ENCODE data around the gene MYH14.

- TF ChIP-seq POLR2A (IDR thresholded peaks at IDR 0.05; ENCODE audit: low read depth, low read length) (no peak), CTCF (conservative IDR thresholded peaks at IDR 0.05; ENCODE audit: low read depth, low read length) (no peak), RFX5 (IDR thresholded peaks at IDR 0.05; ENCODE audit: low read depth, low read length) (no peak), CEBPB (IDR thresholded peaks at IDR 0.05; ENCODE audit: low read depth, low read length) (no peak), MAZ (IDR thresholded peaks at IDR 0.05; ENCODE audit: borderline replicate concordance, low read depth, low read length) (no peak)
Observed at GRCh38 chr19:50273821-50274220, 70.4 kb downstream of the MYH14 start.

Measured in IMR-90 (cell line).